Suppressor macrophage treated with lipopolysaccharide for 1 hour (primary cell): ENCODE data around the gene PRDM12.
A peak's percentile ranks its signal among the peaks of the same experiment; 100 is the strongest.

Experiments used
- DNase-seq, 3 donors: peaks; one replicate each; pipeline ENCODE4 v3.0.0-alpha.2; 2020 to 2022

Gene PRDM12

GRCh38 chr9:130636648-130637020 is 27.8 kb upstream of the PRDM12 start:
- DNase-seq, result no peak

DNA sequence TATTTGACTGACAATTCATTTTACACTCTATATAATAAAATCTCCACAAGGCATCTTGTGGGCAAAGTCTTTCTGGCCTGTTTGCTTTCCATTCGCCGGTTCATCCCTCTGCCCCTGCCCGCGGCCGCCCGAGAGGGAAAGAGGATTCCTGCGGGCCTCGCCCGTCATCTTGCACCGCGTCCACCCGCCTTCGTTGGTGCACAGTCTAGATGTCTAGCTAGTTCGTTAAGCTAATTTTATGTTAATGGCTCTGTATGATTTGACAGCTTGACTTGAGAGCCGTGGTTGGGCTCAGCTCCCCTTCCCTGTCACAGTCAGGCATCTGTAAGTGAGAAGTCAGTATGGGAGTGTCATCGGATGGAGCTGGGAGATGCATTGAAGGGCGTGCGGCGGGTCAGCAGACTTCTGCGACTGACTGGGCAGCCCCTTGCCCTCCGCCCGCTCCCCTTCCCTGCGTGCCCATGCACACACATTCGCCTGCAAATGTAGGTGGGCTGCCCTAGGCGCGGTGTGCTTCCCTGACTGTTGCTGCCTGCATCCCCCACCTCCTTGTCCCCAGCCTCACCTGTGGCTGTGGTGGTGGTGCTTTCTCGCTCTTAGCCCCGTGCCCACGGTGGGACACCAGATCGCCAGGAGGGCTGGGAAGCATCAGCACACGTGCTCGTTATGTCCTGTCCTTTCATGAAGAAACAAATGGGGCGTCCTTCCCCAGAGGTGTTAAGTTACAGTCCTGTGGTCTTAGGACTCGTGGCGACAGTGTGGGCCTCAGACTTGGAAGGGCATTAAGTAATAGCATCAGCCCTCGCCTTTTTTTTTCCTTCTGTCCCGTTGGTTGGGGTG is 25.9 kb upstream of the PRDM12 start:
- DNase-seq, result no peak

DNA sequence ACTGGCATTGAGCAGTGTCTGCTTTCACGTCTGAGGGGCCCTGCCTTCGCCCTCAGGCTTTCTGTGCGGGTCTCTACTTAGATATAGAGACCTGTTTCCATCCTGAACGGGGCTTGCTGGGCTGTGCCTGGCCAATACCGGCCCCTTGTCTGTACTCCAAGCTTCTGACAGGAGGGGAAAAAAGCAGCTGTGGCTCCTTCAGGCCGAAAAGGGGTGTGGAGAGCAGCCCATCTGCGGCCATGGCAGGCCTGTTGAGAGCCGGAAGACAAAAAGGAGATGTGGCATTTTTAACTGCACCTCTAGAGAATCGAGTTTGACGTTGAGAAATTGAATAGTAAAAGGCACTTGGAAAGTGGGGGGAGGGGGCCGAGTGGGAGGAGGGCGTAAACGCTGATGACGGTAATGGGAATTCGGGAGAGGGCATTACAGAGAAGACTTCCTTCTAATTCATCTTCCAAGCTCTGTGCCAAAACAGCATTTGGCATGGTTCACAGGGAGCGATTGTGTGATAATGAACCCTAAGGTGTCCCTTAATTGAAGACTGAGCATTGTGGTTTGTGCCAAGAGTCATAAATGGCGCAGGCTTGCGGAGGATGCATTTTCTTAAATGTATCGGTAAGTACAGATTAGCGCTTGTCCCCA is 25.1 kb upstream of the PRDM12 start:
- DNase-seq, result no peak

DNA sequence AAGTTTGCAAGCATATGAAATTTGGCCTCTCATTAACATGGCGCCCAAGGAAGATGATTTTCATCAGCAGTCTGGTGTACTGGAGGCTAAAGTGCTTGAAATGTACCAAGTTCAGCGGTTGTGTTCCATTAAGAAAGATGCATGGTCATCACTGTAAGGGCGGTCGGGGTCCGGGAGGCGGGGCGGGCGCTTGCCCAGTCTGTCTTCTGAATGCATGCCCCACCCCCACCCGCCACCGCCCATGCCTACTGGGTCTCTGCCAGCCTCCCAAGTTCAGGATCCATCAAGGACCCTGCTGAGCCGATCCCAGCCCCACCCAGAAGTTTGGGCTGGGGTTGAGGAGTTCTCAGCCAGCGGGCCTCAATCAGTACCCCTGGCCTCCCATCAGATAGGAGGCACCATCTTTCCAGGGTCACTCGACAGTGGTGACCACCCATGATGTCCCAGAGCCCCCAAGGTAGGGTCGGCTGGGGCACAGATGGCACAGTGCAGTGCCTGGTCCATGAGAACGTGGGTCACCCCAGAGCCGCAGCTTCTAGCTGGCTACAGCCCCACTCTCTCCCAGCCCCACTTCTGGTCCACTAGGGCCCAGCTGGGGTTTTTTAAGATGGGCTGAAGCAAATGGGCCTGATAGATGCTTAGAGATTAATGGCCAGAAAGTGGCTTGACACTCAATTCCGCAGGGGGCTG is 24.4 kb upstream of the PRDM12 start:
- no peak for DNase-seq

DNA sequence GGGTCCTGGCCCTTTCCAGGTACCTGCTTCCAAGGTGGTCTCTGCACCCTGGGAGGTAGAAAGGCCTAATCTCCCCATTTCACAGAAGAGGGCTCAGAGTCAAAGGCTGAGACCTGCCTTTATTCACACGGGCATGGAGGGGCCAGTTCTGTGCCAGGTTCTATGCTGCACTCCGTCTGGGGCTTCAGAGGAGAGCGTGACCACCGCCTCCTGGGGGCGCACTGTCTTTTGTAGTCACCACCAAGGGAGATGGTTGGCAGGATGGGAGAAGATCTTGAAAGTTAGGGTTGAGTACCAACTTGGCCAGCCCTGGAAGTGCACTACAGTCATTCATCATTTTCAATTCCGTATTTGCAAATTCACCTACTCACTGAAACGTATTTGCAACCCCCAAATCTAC is 23.7 kb upstream of the PRDM12 start:
- DNase-seq, result peak in 1 of 3 donors; percentile 22

- DNase-seq, result no peak
Observed at GRCh38 chr9:130642926-130643325, 21.5 kb upstream of the PRDM12 start.

GRCh38 chr9:130651221-130651620 is 13.2 kb upstream of the PRDM12 start:
- no peak for DNase-seq

DNA sequence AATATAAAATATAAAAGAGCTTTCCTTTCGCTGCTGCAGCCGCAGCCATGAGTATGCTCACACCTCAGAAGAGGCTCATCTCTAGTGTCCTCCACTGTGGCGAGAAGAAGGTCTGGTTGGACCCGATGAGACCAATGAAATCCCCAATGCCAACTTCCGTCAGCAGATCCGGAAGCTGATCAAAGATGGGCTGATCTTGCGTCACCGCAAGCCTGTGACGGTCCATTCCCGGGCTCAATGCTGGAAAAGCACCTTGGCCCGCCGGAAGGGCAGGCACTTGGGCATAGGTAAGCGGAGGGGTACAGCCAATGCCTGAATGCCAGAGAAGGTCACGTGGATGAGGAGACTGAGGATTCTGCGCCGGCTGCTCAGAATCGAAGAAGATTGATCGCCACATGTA is 12.6 kb upstream of the PRDM12 start:
- DNase-seq, result no peak

DNA sequence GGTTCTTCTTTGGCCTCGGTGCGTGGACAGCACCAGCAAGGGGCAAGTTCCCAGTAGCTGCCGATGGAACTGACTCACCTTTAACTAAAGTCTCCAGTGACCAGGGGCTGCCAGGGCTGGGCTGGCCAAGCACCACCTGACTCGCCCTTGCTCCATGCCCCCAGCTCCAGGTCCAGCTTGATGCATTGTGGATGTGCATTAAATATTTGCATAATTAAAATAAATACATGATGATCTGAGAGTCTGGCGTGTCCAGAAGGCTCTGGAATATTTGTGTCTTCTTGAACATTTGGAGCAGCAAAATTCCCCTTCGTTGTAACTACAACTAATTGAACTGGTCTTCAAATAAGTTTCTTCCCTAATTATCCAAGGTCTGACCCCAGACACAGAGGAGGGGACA is 9.5 kb upstream of the PRDM12 start:
- DNase-seq, result no peak

- DNase-seq, result no peak
Observed at GRCh38 chr9:130658893-130659698, 5.3 kb upstream of the PRDM12 start.

GRCh38 chr9:130659699-130660248 is 4.6 kb upstream of the PRDM12 start:
- peak in 1 of 3 donors; percentile 19 for DNase-seq

DNA sequence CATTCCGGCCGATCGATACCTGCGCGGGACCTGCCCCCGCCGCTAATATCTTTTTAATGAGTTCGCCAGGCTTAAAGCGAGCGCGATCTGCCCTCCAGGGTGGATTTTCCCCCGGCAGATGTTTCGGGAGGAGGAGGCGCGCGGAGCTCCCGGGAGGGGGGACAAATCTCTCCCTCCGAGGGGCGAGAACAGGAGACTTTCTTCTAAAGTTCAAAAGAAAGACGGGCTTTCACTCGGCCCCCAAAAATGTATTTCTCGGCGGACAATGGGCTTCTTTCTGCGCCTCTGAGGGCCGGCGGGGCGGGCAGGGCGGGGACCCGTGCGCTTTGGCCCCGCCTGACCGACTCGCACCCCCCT is 4.1 kb upstream of the PRDM12 start:
- no peak for DNase-seq

GRCh38 chr9:130660683-130661450 is 3.5 kb upstream of the PRDM12 start:
- DNase-seq, result peak in 1 of 3 donors; percentile 50

DNA sequence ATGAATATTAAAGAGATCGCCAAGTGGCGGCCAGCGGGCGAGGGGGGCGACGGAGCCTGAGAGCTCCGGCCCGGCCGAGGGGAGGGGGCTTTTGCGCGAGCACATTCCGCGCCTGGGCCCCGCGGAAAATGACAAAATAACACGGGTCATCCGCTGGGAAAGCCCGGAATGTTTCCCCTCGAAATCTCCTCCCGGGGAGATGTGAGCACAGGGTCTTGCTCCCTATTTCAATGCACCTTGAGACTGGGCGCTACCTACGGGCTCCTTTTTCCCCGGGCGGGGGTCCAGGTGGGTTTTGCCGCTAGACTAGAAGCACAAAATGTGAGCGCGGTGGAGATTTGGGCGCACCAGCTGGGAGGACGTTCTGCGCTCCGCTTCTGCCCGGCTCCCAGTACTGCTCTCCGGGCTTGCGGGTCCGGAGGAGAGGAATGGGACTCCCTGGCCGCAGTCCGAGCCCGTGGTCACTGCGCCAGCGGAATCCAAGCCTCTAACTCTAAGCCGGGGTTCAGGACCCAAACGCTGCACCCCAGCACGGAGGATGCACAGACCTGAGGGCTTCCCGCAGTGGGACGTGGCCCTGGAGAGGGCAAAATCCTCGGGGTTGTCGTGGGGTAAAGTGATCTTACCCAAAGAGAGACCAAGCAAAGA is 2.8 kb upstream of the PRDM12 start:
- no peak for DNase-seq

GRCh38 chr9:130662099-130662969 is 2.1 kb upstream of the PRDM12 start:
- no peak for DNase-seq

GRCh38 chr9:130662970-130663257 is 1.5 kb upstream of the PRDM12 start:
- DNase-seq, result no peak

GRCh38 chr9:130663258-130663976 is 977 bp upstream of the PRDM12 start:
- DNase-seq, result peak in 1 of 3 donors; percentile 25

- no peak for DNase-seq
Observed at GRCh38 chr9:130663977-130664250, 480 bp upstream of the PRDM12 start.

- no peak for DNase-seq
Observed at GRCh38 chr9:130665029-130665430, 636 bp downstream of the PRDM12 start.
